ENCODE data around the gene ANOS1.
A peak's percentile ranks its signal among the peaks of the same experiment; 100 is the strongest.

ANOS1 gene

DNA sequence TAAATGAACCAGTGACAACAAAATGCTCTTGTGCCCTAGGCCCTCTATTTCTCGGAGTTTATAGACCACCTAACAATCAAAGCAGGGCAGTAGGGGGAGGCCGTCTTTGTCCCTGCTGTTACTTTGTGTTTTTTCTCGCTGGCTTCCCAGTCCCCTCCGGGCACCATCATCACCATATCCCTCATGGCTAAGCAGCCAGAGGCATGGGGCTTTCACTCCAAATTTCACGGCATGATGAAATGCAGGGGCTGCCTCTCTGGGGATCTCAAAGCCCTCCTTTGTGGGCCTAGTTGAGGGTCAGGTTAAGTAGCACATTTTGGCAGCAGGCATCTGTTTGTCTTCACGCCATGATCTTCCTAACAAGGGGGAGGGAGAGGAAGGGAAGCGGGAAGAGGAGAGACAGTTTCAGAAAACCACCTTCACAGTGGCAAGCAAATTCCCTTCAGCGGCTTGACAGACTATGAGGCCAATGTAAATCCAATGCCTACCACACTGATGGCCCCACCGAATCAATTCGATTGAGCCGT lies 91.9 kb downstream of the ANOS1 start:
- POLR2A ChIA-PET (ENCODE audit: low non-redundant PET) = no interaction called here
- no peak overlapping the region for H3K27ac ChIP-seq
- no peak for DNase-seq (ENCODE audit: low spot score)
- CTCF ChIA-PET = no interaction called here
- TF ChIP-seq, protein P1, sequence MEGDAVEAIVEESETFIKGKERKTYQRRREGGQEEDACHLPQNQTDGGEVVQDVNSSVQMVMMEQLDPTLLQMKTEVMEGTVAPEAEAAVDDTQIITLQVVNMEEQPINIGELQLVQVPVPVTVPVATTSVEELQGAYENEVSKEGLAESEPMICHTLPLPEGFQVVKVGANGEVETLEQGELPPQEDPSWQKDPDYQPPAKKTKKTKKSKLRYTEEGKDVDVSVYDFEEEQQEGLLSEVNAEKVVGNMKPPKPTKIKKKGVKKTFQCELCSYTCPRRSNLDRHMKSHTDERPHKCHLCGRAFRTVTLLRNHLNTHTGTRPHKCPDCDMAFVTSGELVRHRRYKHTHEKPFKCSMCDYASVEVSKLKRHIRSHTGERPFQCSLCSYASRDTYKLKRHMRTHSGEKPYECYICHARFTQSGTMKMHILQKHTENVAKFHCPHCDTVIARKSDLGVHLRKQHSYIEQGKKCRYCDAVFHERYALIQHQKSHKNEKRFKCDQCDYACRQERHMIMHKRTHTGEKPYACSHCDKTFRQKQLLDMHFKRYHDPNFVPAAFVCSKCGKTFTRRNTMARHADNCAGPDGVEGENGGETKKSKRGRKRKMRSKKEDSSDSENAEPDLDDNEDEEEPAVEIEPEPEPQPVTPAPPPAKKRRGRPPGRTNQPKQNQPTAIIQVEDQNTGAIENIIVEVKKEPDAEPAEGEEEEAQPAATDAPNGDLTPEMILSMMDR (conservative IDR thresholded peaks at IDR 0.05; ENCODE audit: low read depth) = no peak

DNA sequence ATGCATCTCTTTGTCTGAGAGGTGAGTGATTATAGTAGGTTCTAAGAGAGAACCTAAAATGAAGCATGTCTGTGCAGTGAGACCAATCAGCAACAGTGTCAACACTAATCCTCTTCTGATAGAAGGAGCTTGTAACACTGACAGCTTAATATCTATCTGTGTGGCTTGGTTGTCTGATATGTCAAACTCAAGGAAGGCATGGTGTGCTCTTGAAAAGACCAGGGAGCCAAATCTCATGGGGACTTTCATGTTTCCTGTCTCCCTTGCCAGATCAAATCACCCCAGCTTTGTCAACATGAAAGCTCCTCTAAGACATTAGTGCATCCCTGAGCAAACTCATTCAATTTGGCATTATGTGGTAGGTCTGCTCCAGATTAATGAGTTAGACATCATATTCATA lies 95.4 kb downstream of the ANOS1 start:
- TF ChIP-seq, protein P1 (conservative IDR thresholded peaks at IDR 0.05; ENCODE audit: low read depth) = no peak
- no peak for DNase-seq (ENCODE audit: low spot score)
- H3K27ac ChIP-seq = no peak overlapping the region
- POLR2A ChIA-PET (ENCODE audit: low non-redundant PET) = no interaction called here
- CTCF ChIA-PET = no interaction called here

DNA sequence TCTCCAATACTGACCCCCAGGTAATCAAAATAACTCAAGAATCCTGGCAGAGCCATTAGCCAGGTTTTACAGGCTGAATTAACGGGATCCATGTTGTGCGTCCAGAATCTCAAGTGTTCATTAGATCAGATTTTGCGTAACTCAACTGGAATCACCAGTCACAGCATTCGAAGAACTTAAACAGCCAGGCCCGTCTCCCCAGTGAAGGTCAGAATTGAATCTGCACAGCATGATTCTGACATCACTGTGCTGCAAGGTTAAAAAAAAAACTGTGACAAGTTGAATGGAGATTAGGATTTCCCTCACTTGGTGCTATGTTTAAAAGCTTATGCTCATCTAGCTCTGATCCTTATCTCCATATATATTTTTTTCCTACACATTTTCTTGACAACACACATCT lies 96.1 kb downstream of the ANOS1 start:
- CTCF ChIA-PET = no interaction called here
- POLR2A ChIA-PET (ENCODE audit: low non-redundant PET) = no interaction called here

DNA sequence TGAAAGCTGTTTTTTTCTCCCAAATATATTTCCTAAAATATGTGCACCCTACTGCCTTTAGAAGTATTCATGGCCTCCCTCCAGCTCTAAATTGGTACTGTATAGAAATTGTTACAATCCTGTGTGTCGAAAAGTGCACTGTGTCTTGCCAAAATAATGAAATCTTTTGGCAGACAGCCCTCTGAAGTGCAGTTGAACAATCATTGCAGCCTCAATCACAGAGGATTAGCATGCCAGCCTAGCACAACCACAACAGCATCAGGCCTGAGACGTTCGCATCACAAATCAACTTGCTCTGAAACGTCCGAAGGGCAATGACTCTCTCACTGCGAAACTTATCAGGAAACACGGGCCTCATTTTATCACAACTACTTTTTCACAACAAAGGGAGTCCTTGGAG lies 99.0 kb downstream of the ANOS1 start:
- no peak overlapping the region for H3K27ac ChIP-seq
- CTCF ChIA-PET = no interaction called here
- POLR2A ChIA-PET (ENCODE audit: low non-redundant PET) = no interaction called here
- TF ChIP-seq, protein P1 (conservative IDR thresholded peaks at IDR 0.05; ENCODE audit: low read depth) = no peak
- no peak for DNase-seq (ENCODE audit: low spot score)

More for the DNA sequence above, 96.1 kb downstream of the ANOS1 start:
- no peak overlapping the region for H3K27ac ChIP-seq
- TF ChIP-seq, protein P1 (conservative IDR thresholded peaks at IDR 0.05; ENCODE audit: low read depth) = no peak
- no peak for DNase-seq (ENCODE audit: low spot score)

DNA sequence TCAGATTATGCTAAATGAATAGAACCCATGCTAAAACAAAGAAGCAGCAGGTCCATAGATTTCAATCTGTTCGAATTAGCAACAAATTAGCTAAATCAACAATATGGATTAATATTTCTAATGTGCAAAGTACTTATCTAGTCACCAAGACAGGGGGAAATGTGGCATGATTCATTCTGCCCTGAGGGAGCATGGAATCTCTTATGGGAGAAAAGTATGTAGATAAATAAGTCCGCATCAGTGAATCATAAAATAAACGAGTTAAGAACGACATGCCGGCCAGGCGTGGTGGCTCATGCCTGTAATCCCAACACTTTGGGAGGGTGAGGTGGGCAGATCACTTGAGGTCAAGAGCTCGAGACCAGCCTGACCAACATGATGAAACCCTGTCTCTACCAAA lies 102.1 kb downstream of the ANOS1 start:
- CTCF ChIA-PET = interaction anchor here (0.6 kb wide), 2 partner anchors 11 to 60 kb away, joined by 3 to 6 read pairs; no protein-coding TSS in a partner anchor
- POLR2A ChIA-PET (ENCODE audit: low non-redundant PET) = no interaction called here
- TF ChIP-seq, protein P1 (conservative IDR thresholded peaks at IDR 0.05; ENCODE audit: low read depth) = no peak
- no peak overlapping the region for H3K27ac ChIP-seq
- peak; percentile 64 for DNase-seq (ENCODE audit: low spot score)

DNA sequence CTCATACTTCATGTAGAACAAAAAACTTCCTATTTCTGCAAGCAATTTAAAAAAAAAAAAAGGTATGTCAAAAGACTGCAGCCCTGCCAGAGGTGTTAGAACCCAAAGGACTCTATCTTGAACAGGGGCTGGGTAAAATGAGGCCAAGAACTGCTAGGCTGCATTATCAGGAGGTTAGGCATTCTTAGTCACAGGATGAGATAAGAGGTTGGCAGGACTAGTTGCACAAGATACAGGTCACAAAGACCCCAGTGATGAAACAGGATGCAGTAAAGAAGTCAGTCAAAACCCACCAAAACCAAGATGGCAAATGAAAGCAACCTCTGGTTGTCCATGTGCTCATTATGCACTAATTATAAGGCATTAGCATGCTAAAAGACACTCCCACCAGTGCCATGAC lies 104.1 kb downstream of the ANOS1 start:
- no peak overlapping the region for H3K27ac ChIP-seq
- ChIA-PET CTCF (no interaction called here), POLR2A (ENCODE audit: low non-redundant PET) (no interaction called here)
- no peak for DNase-seq (ENCODE audit: low spot score)
- TF ChIP-seq, protein P1 (conservative IDR thresholded peaks at IDR 0.05; ENCODE audit: low read depth) = no peak

DNA sequence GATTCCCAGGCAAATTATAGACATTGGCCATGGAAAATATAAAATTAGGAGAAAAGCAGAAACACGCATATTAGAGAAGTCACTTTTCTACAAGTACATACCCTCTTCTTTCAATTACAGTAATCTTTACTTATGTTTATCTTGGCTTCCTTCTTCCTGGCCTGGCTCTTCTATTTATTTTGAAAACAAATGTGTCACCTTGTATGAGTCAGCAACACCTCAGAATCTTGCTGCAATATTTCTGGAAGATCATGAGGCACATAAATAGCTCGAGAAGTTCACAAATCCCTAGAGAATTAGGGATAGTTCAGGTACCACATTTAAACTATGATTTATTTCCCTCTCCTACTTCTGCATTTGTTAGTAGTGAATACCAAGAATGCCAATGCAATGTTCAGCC lies 124.6 kb downstream of the ANOS1 start:
- ChIA-PET POLR2A (ENCODE audit: low non-redundant PET) (no interaction called here), CTCF (no interaction called here)
- DNase-seq (ENCODE audit: low spot score) = peak; percentile 13

More for the DNA sequence above, 124.6 kb downstream of the ANOS1 start:
- TF ChIP-seq, protein P1 (conservative IDR thresholded peaks at IDR 0.05; ENCODE audit: low read depth) = no peak
- no peak overlapping the region for H3K27ac ChIP-seq

Measured in RWPE1 (cell line).